Smooth muscle cell (in vitro differentiated cells): ENCODE results near the gene CDK10. TPM values are rescaled to one million over a fixed set of nuclear protein-coding genes. Genes with fewer than 3 reads are reported as not detected.

ENCODE experiments used
- DNase-seq: peaks from one replicate; lab custom pipeline; 2025; ENCODE audit not compliant: unreplicated experiment; lab: John Stamatoyannopoulos, UW
- H2AFZ ChIP-seq: fragments of 200-600 bp; sonication (generic); 2 replicates; pipeline ENCODE4 v1.6.0; 2016; ENCODE audit warnings: antibody characterized with exemption, low read depth, mild to moderate bottlenecking
- H3F3A ChIP-seq: fragments of 200-600 bp; sonication (generic); 2 replicates; pipeline ENCODE4 v1.6.0; 2017; ENCODE audit warnings: antibody characterized with exemption, low read depth
- H3K27ac ChIP-seq: fragments of 200-600 bp; sonication (generic); 2 replicates; pipeline ENCODE4 v1.5.1; 2016; ENCODE audit warnings: low read depth, mild to moderate bottlenecking
- H3K27me3 ChIP-seq: fragments of 200-600 bp; sonication (generic); 2 replicates; pipeline ENCODE4 v1.6.1; 2016; ENCODE audit warnings: low read depth, mild to moderate bottlenecking
- H3K36me3 ChIP-seq: fragments of 200-600 bp; sonication (generic); 2 replicates; pipeline ENCODE4 v1.5.1; 2016; ENCODE audit warnings: low read depth
- H3K4me1 ChIP-seq: fragments of 200-600 bp; sonication (generic); 2 replicates; pipeline ENCODE4 v1.5.1; 2016; ENCODE audit warnings: low read depth
- H3K4me2 ChIP-seq: fragments of 200-600 bp; sonication (generic); 2 replicates; pipeline ENCODE4 v1.6.0; 2016; ENCODE audit warnings: mild to moderate bottlenecking
- H3K4me3 ChIP-seq: fragments of 200-600 bp; sonication (generic); 2 replicates; pipeline ENCODE4 v1.5.1; 2016; ENCODE audit warnings: mild to moderate bottlenecking
- H3K79me2 ChIP-seq: fragments of 200-600 bp; sonication (generic); 2 replicates; pipeline ENCODE4 v1.6.0; 2016; ENCODE audit warnings: low read depth, mild to moderate bottlenecking
- H3K9ac ChIP-seq: fragments of 200-600 bp; sonication (generic); 2 replicates; pipeline ENCODE4 v1.6.0; 2016; ENCODE audit warnings: low read depth
- H3K9me3 ChIP-seq: fragments of 200-600 bp; sonication (generic); replicated peaks from 2 replicates; pipeline ENCODE4 v1.5.1; 2016; ENCODE audit warnings: low read depth
- H4K20me1 ChIP-seq: fragments of 200-600 bp; sonication (generic); 2 replicates; pipeline ENCODE4 v1.6.0; 2016; ENCODE audit warnings: low read depth
- WGBS: methylation state at CpG from one replicate; pipeline ENCODE4 v1.1.7; 2016; ENCODE audit warnings: low lambda C conversion rate; 5-methylcytosine and 5-hydroxymethylcytosine counted together
- polyA plus RNA-seq: library from polyadenylated mRNA; unstranded; fragments of >200 nt; fragmentation: Nextera tagmentation; extraction: Ambion mirVana; gene quantifications from 2 replicates; pipeline ENCODE4 v1.2.1, GENCODE V29; 2016
- total RNA-seq: library from RNA; depleted of rRNA; stranded (reverse); fragments of >200 nt; gene quantifications from 2 replicates; pipeline ENCODE4 v1.2.3, GENCODE V29; 2014
- TF ChIP-seq, protein P1 (sequence below): fragments of 200-600 bp; sonication (generic); IDR thresholded peaks from 2 replicates; pipeline ENCODE4 v1.5.1; 2017; ENCODE audit warnings: borderline replicate concordance, mild to moderate bottlenecking, antibody characterized with exemption; ENCODE audit not compliant: insufficient read depth, poor library complexity, severe bottlenecking

The CDK10 gene
- total and polyA plus RNA-seq, 2 experiments from 2014 or later = 24.4 to 77.0 TPM

GRCh38 chr16:89695086-89695874, 8.8 kb downstream of the CDK10 start:
- H3K4me2 ChIP-seq = no peak overlapping the region
- no peaks in the 10 kb centered on the region for H3K27me3 ChIP-seq
- no peak overlapping the region for H3K27ac ChIP-seq
- H3K4me1 ChIP-seq = peaks cover 5% of the 10 kb centered on the region
- no peak overlapping the region for H3K4me3 ChIP-seq
- no peak for DNase-seq
- H3K36me3 ChIP-seq = no peaks in the 10 kb centered on the region
- peaks cover 3% of the 10 kb centered on the region for H3K79me2 ChIP-seq
- peaks cover 16% of the 10 kb centered on the region for H4K20me1 ChIP-seq
- TF ChIP-seq, protein P1, sequence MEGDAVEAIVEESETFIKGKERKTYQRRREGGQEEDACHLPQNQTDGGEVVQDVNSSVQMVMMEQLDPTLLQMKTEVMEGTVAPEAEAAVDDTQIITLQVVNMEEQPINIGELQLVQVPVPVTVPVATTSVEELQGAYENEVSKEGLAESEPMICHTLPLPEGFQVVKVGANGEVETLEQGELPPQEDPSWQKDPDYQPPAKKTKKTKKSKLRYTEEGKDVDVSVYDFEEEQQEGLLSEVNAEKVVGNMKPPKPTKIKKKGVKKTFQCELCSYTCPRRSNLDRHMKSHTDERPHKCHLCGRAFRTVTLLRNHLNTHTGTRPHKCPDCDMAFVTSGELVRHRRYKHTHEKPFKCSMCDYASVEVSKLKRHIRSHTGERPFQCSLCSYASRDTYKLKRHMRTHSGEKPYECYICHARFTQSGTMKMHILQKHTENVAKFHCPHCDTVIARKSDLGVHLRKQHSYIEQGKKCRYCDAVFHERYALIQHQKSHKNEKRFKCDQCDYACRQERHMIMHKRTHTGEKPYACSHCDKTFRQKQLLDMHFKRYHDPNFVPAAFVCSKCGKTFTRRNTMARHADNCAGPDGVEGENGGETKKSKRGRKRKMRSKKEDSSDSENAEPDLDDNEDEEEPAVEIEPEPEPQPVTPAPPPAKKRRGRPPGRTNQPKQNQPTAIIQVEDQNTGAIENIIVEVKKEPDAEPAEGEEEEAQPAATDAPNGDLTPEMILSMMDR = no peak
- no peak overlapping the region for H2AFZ ChIP-seq
- no peaks in the 10 kb centered on the region for H3F3A ChIP-seq
- H3K9ac ChIP-seq = no peak overlapping the region
- H3K9me3 ChIP-seq = no peaks in the 10 kb centered on the region
- 94% methylated on average over 31 of the region's 31 CpGs for WGBS

- no peak overlapping the region for H2AFZ ChIP-seq
- H3K4me2 ChIP-seq = no peak overlapping the region
- H3F3A ChIP-seq = no peaks in the 10 kb centered on the region
- H4K20me1 ChIP-seq = peaks cover 21% of the 10 kb centered on the region
- no peak for DNase-seq
- no peak overlapping the region for H3K27ac ChIP-seq
- H3K9me3 ChIP-seq = no peaks in the 10 kb centered on the region
- TF ChIP-seq, protein P1 = no peak
- no peaks in the 10 kb centered on the region for H3K27me3 ChIP-seq
- H3K4me3 ChIP-seq = no peak overlapping the region
- 90% methylated on average over 24 of the region's 25 CpGs for WGBS
- peaks cover 12% of the 10 kb centered on the region for H3K4me1 ChIP-seq
- H3K9ac ChIP-seq = no peak overlapping the region
- H3K36me3 ChIP-seq = no peaks in the 10 kb centered on the region
- H3K79me2 ChIP-seq = peaks cover 3% of the 10 kb centered on the region
These were observed 9.6 kb downstream of the CDK10 start for GRCh38 chr16:89695875-89696669.

- Histone ChIP-seq H4K20me1 (peaks cover 21% of the 10 kb centered on the region), H3K4me3 (no peak overlapping the region), H3K27ac (no peak overlapping the region), H3F3A (no peaks in the 10 kb centered on the region), H3K9me3 (no peaks in the 10 kb centered on the region), H2AFZ (no peak overlapping the region), H3K9ac (no peak overlapping the region), H3K4me2 (no peak overlapping the region), H3K4me1 (peaks cover 12% of the 10 kb centered on the region), H3K27me3 (no peaks in the 10 kb centered on the region), H3K79me2 (peaks cover 3% of the 10 kb centered on the region), H3K36me3 (no peaks in the 10 kb centered on the region)
- TF ChIP-seq, protein P1 = no peak
- DNase-seq = no peak
- WGBS = 94% methylated on average over 18 of the region's 18 CpGs
These were observed 10.2 kb downstream of the CDK10 start for GRCh38 chr16:89696670-89697128.
